BE2C (cell line): ENCODE results near the gene GGTA1.
"Not testable (repeated sequence)": the region's sequence is repeated elsewhere in the genome, so short reads cannot be mapped to it uniquely, and the experiment has no call there.

Source experiments
- DNase-seq: peaks from one replicate; pipeline ENCODE4 v3.0.0-alpha.2; 2020
- H3K27me3 ChIP-seq: fragments of 250-450 bp; sonication (Bioruptor Pico); 2 replicates; pipeline ENCODE4 v1.5.1; 2020; ENCODE audit warnings: mild to moderate bottlenecking
- H3K36me3 ChIP-seq: fragments of 250-450 bp; sonication (Bioruptor Pico); 2 replicates; pipeline ENCODE4 v1.5.1; 2020; ENCODE audit warnings: mild to moderate bottlenecking
- H3K4me1 ChIP-seq: fragments of 250-450 bp; sonication (Bioruptor Pico); 2 replicates; pipeline ENCODE4 v1.5.1; 2020
- H3K4me3 ChIP-seq: 2 replicates; pipeline ENCODE4 v1.5.1; 2011; ENCODE audit warnings: low read depth, low read length
- H3K9me3 ChIP-seq: fragments of 250-450 bp; sonication (Bioruptor Pico); 2 replicates; pipeline ENCODE4 v1.5.1; 2020
- TF ChIP-seq, protein P1 (sequence below): IDR thresholded peaks from 2 replicates; pipeline ENCODE4 v1.5.1; 2012; ENCODE audit warnings: mild to moderate bottlenecking, low read depth, low read length

GGTA1 gene

DNA sequence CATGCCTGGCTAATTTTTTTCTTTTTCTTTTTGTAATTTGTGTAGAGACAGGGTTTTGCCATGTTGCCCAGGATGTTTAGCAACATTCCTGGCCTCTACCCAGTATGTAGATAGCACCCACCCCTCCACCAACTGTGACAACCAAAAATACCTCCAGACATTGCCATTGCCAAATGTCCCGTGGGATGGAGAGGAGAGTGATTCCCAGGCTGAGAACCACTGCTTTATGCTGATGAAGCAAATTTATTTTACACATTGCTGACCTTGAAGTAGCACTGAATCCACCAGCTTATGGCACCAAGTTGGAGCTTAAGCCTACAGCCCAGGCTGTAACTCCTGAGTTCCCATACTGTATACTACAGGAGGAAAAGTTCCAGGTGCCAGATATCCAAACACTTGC lies 58.5 kb downstream of the GGTA1 start:
- DNase-seq: no peak
- no peaks in the 10 kb centered on the region; the same call in 1 of the 2 replicates for H3K9me3 ChIP-seq
- no peaks in the 10 kb centered on the region for H3K36me3 ChIP-seq
- H3K27me3 ChIP-seq: peaks cover 6% of the 10 kb centered on the region; the same call in 1 of the 2 replicates
- no peaks in the 10 kb centered on the region for H3K4me1 ChIP-seq
- H3K4me3 ChIP-seq: no peak overlapping the region
- TF ChIP-seq, protein P1, sequence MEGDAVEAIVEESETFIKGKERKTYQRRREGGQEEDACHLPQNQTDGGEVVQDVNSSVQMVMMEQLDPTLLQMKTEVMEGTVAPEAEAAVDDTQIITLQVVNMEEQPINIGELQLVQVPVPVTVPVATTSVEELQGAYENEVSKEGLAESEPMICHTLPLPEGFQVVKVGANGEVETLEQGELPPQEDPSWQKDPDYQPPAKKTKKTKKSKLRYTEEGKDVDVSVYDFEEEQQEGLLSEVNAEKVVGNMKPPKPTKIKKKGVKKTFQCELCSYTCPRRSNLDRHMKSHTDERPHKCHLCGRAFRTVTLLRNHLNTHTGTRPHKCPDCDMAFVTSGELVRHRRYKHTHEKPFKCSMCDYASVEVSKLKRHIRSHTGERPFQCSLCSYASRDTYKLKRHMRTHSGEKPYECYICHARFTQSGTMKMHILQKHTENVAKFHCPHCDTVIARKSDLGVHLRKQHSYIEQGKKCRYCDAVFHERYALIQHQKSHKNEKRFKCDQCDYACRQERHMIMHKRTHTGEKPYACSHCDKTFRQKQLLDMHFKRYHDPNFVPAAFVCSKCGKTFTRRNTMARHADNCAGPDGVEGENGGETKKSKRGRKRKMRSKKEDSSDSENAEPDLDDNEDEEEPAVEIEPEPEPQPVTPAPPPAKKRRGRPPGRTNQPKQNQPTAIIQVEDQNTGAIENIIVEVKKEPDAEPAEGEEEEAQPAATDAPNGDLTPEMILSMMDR: no peak

DNA sequence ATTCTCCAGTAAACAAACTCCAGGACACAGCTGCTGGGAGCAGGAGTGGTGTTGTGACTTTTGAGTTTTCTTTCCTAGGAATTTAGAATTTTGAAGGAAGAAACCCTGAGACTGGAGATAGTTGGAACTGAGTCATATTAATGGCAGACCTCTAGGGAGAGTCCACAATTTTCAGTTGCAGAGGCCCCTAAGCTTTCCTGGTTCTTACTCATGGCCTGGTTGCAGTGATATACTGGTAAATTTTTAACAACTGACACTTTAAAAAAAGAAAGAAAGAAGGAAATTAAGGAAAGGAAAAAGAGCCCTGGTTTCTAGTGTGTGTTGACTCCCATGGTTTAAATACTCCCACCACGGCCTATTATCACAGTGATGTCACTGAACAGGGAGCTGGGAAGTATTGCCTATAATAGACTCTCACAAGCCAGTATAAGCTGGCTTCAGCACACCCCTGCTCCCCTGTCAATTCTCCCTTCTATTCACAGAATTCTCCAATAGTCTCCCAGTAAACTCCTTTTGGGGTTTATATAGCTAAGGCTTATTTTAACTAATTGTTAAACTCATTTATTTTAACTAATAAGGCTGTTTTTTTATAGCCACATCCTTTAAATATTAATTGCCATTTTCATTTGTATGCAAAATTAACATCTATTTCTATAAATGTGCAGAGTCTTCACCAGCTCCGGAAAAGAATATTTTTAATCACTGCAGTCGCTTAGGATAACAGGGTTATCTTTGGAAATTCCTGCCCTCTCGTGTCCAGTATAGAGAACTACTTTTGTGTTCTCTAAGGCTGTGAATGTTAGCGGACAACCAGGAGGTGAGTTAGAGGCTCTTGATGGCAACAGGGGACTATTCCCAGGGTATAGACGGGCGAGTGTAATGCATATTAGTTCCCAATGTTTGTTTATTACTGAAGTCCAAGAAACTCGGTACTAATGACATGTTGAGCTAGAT lies 59.7 kb downstream of the GGTA1 start:
- TF ChIP-seq, protein P1: peak; percentile 56
- no peak for DNase-seq
- Histone ChIP-seq H3K27me3 (peaks cover 6% of the 10 kb centered on the region; the same call in 1 of the 2 replicates), H3K9me3 (no peaks in the 10 kb centered on the region; the same call in 1 of the 2 replicates), H3K4me1 (no peaks in the 10 kb centered on the region), H3K36me3 (no peaks in the 10 kb centered on the region), H3K4me3 (no peak overlapping the region)

DNA sequence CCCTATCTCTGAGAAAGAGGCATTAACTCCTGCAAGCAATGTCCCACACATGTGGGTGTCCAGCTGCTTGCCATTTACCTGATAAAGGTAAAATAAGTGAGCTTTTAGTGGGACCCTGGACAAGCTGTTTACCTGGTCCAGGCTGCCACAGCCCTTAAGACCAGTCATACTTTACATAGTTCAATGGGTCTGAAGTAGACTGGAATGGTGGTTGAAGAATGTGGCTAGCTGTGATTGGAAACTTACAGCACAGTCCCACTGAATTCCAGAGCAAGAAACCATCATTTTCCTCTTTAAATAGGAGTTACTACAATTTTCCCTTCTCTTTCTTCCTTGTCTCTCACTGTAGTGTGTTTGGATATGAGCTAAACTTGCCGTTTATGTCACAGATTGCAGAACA lies 60.6 kb downstream of the GGTA1 start:
- Histone ChIP-seq H3K27me3 (peaks cover 6% of the 10 kb centered on the region; the same call in 1 of the 2 replicates), H3K36me3 (no peaks in the 10 kb centered on the region), H3K4me3 (no peak overlapping the region), H3K9me3 (no peaks in the 10 kb centered on the region; the same call in 1 of the 2 replicates), H3K4me1 (no peaks in the 10 kb centered on the region)
- DNase-seq: no peak
- TF ChIP-seq, protein P1: no peak

DNA sequence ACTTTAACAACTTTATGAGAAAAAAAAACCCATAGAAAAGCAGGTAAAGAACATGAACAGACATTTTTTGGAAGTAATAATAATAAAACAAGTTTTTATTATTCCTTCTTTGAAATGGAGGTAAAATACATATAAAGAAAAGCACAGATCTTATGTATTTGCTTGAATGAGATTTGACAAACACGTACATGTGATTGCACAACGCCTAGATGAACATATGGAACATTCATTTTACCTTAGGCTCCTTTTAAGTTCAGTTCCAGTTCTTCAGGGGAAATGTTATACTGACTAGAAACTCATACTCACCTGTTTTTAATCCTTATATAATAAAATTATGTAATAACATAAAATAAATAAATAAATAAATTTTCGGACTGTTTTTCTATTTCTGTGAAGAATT lies 61.8 kb downstream of the GGTA1 start:
- Histone ChIP-seq H3K27me3 (peaks cover 6% of the 10 kb centered on the region; the same call in 1 of the 2 replicates), H3K36me3 (no peaks in the 10 kb centered on the region), H3K4me3 (no peak overlapping the region), H3K9me3 (no peaks in the 10 kb centered on the region; the same call in 1 of the 2 replicates), H3K4me1 (no peaks in the 10 kb centered on the region)
- TF ChIP-seq, protein P1: no peak
- DNase-seq: no peak

DNA sequence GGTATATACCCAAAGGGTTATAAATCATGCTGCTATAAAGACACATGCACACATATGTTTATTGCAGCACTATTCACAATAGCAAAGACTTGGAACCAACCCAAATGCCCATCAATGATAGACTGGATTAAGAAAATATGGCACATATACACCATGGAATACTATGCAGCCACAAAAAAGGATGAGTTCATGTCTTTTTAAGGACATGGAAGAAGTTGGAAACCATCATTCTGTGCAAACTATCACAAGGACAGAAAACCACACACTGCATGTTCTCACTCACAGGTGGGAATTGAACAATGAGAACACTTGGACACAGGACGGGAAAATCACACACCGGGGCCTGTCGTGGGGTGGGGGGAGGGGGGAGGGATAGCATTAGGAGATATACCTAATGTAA lies 62.6 kb downstream of the GGTA1 start:
- DNase-seq, H3K36me3 ChIP-seq, H3K4me3 ChIP-seq, H3K27me3 ChIP-seq, H3K4me1 ChIP-seq, H3K9me3 ChIP-seq: not testable (repeated sequence)

DNA sequence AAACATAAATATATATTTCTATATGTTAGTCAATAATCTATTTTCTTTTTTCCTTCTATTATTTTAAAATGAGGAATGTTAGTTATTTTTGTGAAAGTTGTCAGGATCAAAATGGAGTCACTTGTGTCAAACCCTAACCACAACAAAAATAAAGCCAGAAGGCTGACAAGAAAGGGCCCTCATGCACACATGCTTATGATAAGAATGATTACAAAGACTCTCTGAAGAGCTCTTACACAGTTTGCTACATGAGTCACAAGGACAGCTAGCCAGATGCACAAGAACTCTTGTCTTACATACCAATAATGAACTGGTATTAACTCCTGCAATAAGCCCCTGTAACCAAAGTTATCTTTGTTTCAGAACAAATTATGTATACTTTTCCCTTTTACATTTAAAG lies 64.7 kb downstream of the GGTA1 start:
- H3K4me1 ChIP-seq: no peaks in the 10 kb centered on the region
- H3K4me3 ChIP-seq: no peak overlapping the region
- peaks cover 9% of the 10 kb centered on the region for H3K27me3 ChIP-seq
- H3K9me3 ChIP-seq: no peaks in the 10 kb centered on the region; the same call in 1 of the 2 replicates
- DNase-seq: no peak
- TF ChIP-seq, protein P1: no peak
- no peaks in the 10 kb centered on the region for H3K36me3 ChIP-seq
